NCI-H146 (cell line): Measurements from ENCODE around the gene KIFC3.
"Not testable (repeated sequence)": the region's sequence is repeated elsewhere in the genome, so short reads cannot be mapped to it uniquely, and the experiment has no call there.

Experiments used
- DNase-seq: peaks from one replicate; lab custom pipeline; 2025; lab: John Stamatoyannopoulos, UW

Gene KIFC3

DNA sequence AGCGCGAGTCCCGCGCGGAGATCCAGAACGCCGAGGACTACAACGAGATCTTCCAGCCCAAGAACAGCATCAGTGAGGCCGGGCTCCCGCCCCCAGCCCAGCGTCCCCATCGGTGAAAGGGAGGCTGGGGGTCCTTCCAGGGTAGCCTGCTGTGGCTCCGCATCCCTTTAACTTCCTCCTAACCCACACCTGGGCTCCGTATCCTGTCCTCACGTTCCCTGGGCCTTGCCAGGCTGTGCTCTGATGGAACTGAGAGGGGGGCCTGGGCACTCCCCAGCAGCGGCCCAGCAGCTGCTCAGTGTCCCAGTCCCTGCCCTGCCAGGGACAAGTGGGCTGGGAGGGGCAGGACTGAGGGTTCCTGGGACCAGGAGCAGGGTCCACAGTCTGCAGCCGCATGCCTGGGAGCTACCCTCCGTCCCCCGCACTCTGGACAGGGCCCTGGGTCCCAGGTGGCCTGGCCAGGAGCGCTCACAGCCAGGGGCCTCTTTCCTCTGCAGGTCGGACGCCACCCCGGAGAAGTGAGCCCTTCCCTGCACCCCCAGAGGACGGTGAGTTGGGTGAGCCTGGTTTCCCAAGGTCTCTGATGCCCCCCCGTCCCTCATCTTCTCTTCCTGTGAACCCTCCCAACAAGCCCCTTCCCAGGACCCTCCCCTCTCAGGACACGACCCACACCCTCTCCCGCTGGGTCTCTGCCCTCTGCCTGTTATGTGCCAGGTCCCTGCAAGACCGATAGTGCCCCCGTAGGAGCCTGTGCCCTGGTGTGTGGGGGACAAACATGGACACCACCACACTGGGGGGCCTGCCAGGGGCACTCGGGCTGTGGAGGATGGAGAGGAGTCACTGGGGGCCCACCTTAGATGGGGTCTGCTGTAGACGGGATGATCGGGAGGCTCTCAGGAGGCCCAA, 48.6 kb downstream of the KIFC3 start:
- DNase-seq, result no peak

DNA sequence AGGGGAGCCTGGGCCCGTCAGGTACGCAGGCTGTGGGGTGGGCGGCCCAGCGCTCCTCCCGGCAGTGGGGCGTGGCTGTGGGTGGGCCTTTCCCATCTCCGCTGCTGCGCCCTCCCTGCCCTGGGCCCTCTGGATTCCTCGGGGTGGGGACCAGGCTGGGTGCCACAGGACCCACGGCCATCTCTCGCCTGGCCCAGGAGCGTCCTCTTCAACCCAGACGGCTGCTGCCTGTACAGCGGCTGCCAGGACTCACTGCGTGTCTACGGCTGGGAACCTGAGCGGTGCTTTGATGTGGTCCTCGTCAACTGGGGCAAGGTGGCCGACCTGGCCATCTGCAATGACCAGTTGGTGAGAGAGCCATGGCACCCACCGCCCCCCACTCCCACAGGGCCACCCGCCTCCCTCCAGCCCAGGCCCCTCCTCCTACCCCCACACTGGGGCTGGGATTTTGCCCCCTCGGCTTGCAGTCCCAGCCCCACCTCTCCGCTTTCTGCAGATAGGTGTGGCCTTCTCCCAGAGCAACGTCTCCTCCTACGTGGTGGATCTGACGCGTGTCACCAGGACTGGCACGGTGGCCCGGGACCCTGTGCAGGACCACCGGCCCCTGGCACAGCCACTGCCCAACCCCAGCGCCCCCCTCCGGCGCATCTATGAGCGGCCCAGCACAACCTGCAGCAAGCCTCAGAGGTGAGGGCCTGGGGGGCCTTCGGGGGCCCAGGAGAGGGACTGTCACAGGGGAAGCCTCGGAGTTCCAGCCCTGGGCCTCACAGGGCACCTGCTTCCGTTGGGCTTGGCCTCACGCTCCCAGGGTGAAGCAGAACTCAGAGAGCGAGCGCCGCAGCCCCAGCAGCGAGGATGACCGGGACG, 49.5 kb downstream of the KIFC3 start:
- no peak for DNase-seq

DNA sequence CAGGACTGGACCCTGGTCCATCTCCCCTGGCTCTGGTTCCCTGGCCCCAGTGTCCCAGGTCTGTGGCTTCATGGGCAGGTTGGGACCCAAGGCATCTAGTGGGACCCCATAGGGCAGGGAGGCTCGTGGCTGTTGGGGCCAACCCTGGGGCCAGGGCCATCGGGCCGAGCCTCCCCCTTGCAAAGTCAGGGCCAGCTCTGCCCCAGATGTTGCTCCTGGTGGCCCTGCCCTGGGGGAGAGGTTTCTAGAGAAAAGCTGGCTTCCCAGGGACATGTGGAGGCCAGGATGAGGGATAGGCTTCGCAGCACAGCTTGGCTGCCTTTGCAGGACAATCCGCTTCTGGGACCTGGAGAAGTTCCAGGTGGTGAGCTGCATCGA, 50.1 kb downstream of the KIFC3 start:
- DNase-seq, result no peak

DNA sequence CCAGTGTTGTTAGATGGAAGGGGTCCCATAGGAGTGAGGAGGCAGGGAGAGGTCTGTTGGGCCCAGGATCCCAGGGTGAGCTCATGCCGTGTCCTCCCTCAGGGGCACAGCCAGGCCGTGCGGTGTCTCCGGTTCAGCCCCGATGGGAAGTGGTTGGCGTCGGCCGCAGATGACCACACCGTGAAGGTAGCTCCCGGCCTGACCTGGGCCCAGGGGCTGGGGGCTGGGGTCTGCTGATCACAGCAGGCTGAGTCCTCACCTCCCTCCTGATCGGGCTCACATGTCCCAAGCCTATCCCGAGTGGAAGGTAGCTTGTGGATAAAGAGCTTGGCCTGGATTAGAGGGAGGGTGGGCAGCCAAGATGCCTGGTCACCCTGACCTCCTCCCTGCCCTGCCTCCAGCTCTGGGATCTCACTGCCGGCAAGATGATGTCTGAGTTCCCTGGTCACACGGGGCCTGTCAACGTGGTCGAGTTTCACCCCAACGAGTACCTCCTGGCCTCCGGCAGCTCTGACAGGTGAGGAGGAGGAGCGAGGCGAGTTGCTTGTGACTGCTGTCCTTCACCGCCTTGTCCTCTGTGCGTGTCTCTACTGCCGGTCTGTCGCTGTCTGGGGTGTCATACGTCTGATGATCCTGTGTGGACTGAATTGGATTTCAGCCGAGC, 50.6 kb downstream of the KIFC3 start:
- DNase-seq, result no peak

DNA sequence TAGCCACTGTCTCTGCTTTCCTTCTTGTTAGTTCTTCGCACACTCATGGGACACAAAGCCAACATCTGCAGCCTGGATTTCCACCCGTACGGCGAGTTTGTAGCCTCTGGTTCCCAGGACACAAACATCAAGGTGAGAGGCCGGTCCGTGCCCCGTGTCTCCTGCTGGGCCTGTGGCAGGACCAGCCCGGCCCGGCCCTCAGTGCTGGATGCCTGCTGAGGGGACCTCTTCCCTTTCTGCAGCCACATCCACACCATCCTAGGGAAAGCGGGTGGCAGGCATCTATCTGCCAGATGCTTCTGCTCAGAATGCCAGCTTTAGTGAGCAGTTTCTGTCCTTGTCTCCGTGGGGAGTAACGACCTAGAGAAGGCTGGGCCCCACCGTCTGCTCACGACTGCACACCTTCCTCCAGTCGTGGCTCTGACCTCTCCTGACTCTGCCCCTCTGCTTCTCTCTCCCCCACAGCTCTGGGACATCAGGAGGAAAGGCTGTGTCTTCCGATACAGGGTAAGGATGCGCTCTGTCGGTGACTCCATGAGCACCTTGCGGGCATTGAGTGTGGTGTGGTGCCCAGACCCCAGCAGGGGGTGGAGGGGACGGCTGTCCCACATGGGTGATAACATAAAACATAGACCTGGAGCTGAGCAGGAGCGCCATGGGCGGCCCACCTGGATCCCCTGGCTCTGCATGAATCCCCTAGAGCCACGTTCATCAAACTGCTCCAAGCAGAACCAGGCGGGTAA, 51.3 kb downstream of the KIFC3 start:
- DNase-seq, result no peak

DNA sequence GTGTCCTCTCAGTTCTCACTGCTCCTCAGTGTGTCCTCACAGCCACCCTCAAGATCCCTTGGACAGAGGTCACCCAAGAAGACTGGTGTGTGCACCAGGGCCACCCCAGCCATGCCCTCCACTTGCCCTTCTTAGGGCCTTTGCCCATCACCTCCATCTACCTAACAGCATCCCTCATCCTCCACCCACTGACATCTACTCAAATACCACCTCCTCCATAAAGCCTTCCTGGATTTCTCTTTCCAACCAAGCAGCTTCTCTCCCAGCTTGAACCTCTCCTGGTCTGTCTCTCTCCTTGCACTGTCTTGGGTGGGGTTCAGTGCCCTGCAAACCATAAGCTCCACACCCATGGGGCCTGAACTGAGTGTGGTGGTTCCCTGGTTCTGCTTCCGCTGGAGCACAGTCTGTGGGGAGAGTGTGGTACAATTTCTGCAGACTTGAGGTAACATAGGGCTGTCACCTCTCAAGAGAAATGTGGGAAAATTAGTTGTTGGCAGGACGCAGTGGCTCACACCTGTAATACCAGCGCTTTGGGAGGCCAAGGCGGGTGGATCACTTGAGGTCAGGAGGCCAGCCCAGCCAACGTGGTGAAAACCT, 52.3 kb downstream of the KIFC3 start:
- no peak for DNase-seq

DNA sequence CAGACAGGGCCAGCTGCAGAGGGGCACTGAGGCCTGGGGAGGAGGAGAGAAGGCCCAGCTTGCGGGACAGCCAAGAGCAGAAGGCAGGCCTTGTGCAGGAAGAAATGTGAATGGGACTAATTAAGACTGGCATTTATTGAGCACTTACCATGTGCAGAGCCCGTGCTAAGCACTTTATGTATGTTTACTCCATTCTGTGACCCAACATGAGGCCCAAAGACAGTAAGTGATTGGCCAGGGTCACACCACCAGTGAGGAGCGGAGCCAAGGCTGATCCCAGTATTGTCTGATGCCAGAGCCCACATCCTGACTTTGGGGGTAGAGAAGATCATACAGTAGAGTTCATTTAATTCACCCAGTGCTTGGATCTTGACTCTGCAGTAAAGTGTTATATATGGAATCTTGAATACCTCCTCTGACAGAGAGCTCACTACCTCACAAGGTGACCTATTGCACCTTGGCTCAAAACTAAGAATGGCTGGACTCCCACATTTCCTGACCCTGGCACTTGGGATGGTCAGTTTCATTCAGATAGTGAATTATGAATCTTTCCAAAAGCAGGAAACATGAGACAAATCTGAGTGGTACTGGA, 53.1 kb downstream of the KIFC3 start:
- no peak for DNase-seq

DNA sequence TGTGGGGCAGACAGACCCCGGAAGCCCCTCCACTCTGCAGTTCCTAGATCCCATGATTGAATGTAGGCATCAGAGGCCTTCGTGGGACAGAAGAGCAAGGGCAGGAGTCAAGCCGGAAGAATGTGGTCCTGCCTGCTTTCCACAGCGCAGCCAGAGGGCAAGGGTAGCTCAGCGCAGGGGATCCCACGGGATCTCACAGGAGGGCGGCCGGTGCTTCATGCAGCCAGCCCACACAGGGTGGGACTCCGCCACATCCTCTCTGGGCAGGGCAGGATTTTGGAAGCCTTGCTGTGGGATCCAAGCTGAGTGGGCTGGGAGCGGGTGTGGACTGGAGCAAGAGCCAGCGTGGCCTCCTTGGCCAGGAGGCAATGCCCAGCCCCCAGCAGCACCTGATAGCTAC, 53.7 kb downstream of the KIFC3 start:
- DNase-seq, result no peak

DNA sequence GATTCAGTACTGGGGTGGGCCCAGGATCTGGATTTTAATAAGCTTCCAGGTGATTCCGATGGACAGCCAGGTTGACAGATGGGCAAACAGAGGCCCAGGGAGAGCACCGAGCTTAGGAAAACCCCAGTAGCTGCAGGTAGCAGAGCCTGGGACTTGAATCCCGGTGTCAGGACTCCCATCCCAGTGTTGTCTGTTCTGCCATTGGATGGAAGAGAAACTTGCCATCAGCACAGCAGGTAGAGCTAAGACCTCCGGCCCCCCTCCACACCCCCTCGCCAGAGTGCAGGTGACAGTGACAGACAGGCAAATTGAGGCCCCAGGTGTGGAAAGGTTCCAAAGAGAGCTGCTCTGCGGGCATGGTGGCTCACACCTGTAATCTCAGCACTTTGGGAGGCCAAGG, 54.3 kb downstream of the KIFC3 start:
- no peak for DNase-seq

DNA sequence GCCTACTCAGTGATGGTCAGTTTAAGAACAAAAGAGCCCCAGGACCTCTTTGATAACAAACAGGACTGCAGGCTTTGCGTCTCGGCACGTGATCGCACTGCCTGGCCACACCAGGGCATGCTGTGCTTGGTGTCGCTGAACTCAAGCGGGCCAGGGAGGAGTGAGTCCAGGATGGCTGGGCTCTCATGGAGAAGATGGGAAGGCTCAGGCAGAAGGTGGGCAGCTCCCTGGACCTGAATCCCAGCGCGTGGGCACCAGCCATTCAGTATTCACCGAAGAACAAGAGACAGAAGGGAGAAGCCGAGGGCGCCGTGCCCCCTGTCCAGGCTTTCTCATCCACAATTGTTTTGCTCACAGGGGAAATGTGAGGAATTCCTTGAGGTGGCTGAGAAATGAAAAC, 54.8 kb downstream of the KIFC3 start:
- DNase-seq, result no peak

DNA sequence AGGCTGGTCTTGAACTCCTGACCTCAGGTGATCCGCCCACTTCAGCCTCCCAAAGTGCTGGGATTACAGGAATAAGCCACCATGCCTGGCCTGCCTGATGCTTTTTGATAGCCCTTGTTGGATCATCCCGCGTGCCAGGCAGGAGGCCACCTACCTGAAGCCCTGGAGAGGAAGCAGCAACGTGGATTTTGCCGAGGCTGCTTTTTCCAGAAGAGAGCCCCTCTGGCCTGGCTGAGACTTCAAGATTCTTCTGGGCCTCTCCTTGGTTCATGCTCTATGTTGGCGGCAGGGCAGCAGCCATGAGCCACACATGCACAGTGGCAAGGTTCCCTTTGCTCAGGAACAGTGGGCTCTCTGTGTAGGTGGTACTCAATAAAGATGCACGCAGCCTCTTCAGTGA, 55.2 kb downstream of the KIFC3 start:
- DNase-seq, result no peak

DNA sequence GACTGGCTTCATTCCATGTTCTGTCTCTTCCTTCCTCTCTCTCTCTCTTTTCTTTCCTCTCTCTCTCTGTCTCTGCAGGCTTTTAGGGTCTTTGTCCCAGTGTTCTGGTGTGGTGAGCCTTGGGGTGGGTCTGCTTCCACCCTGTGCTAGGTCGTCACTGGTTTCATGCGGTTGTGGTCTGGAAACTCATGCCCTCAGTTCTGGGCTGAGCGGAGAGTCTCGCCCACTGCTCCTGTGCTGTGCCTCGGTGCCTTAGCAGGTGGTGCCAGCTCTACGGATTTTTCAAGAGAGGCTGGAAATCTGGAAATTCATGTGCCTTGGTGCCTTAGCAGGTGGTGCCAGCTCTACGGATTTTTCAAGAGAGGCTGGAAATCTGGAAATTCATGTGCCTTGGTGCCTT, 56.0 kb downstream of the KIFC3 start:
- DNase-seq, result not testable (repeated sequence)

DNA sequence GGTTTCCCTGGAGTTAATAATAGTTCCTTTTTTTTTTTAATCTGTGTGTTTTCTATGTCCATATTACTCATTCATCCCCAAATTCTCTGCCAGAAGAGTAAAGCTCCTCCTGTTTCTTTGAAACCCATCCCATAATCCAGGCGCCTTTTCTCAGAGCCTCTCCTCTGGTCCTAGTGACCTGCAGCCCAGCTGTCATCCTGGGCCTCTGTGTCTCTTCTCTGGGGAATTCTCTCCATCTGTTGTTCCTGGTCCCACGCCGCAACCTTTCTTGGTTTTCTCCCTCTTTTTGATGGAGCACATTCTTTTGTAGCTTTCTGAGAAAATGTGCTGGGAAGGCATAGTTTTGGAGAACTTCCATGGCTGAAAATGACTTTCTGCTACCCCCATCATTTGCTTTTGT, 56.5 kb downstream of the KIFC3 start:
- no peak for DNase-seq

DNA sequence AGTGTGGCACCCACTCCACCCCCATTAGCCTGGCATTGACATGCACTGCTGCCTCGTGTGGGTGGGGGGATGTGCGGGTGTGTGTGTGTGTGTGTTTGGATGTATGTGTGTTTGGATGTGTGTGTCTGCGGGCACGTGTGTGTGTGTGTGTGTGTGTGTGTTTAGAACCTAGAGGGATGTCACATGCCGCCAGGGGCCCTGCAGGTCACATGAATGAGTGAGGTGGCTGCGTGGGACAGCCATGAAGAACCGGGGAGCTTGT, 57.7 kb downstream of the KIFC3 start:
- DNase-seq, result no peak

DNA sequence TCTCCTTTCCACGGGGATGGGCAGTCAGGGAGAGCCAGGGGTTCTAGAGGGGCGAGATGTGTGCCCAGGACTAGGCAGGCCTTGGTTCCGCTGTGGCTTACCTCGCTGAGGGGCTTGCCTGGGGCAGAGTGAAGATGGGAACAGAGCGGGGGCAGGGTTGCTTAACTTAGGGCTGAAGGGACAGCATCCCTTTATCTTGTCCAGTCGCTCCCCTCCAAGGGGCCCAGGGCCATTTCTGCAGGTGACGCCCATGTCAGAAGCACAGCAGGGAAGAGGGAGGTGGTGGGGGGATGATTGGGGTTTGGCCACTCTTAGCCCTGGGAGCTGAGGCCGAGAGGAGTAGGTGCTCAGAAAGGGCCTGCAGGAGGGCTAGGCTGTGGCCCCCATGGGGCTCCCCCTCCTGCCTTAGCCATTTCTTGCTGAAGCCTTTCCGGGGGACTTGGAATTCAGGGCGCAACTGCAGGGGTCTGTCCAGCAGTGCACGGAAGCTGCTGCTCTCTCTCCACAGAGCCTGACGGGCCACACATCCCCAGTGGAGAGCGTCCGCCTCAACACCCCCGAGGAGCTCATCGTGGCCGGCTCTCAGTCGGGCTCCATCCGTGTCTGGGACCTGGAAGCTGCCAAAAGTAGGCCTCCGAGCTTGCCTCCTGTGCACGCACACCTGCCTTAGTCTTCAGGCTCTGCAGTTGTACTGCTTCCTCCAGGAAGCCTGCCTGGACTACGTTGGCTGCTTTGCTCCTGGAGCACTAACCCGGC, 58.2 kb downstream of the KIFC3 start:
- no peak for DNase-seq

DNA sequence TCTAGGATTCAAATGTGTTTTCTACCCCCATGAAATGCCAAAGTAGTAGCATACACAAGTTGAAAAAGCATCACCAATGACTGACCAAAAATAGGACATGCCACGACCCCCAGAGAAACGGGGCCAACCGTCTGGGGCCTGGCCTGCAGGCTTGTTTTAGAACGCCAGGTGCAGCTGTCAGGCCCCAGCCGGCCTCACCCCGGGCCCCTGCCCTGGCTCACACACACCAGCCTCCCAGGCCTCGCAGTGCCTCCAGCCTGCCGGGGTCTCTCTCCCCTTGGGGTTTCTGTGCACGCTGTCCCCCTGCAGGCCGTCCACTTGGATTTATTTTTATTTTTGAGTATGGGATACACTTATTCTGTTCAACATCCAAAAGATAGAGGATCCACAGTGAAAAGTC, 58.8 kb downstream of the KIFC3 start:
- no peak for DNase-seq

DNA sequence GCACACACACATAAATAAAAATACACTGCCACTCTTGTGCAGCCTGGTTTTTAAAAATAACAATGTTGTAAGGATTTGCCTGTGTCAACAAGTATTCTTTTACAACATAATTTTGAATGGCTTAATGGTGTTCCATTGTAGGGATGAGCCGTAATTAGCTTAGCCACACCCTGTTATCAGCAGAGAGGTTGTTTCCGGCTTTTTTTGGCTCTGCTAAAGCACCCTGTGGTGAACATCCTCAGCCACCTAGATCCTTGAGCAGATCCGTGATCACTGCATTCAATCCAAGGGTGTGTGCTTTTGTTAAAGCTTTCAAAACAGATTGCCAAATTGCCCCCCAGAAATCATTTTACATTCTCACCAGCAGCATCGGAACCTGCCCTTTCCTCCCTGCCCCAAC, 59.7 kb downstream of the KIFC3 start:
- DNase-seq, result peak; percentile 32

DNA sequence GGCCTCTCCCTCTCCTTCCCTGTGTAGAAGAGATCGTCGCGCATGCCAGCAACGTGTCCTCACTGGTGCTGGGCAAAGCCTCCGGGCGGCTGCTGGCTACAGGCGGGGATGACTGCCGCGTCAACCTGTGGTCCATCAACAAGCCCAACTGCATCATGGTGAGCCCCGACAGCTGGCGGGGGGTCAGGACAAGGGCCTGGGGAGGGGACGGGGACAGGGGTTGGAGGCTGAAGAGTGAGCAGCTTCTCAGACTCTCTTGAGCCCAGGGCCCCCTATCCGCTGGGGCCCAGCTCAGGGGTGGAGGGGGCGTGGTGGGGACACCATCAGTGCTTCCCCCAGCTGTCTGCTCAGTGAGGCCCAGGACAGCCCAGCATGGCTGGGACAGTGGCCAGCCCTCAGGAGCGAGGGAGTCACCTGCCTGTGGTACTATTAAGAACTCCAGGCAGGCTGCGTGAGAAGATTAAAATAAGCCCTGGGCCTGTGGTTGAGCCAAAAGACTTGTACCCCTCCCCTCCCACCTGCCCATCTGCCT, 60.6 kb downstream of the KIFC3 start:
- no peak for DNase-seq

DNA sequence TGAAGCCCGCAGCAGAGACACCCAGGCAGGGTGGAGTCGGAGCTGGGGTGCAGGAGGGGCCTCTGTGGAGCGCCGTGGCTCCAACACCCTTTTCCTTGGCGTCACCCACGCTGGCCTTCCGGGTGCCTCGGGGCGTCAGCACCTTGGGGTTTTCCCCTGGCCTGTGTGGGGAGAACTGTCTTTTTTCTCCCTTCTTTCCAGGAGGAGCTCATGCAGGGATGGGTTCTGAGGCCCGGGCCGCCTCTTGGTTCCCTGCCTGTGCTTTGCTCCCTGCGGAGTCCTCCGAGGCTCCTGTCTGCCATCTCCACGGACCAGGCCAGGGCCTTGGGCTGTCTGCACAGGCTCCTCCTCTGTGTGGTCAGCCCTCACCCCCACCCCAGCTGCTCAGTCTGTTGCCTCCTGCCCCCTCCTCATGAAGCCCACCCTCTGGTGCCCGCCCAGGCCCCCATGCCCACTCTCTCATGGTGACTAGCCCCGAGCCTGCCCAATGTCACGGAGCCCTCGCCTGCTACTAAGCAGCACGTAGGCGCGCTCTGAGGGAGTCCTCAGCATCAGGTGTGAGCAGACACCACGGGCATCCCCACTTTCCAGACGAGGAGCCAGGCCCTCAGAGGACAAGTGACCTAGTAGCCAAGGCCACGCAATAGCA, 61.7 kb downstream of the KIFC3 start:
- no peak for DNase-seq
